Suprapubic skin (tissue), 3 donors: ENCODE measurements around the gene ERRFI1.

Experiments used
- CTCF ChIP-seq, 2 donors: fragments of 200-600 bp in 1 of 2; fragments of 450-650 bp in 1 of 2; sonication (generic) in 1 of 2; IDR thresholded peaks; one replicate each; pipeline ENCODE4 v1.5.1; 2016 to 2019; ENCODE audit warnings: antibody characterized with exemption in 2 of 2, mild to moderate bottlenecking in 1 of 2, moderate library complexity in 1 of 2
- POLR2A ChIP-seq, 2 donors: fragments of 450-650 bp; IDR thresholded peaks; one replicate each; pipeline ENCODE4 v1.6.1; 2017; ENCODE audit warnings: antibody characterized with exemption in 2 of 2, mild to moderate bottlenecking in 2 of 2, moderate library complexity in 2 of 2

GRCh38 chr1:7967196-7967595, 58.9 kb downstream of the ERRFI1 start:
- no peak for TF ChIP-seq CTCF (IDR thresholded peaks at IDR 0.05)
- no peak for TF ChIP-seq POLR2A (IDR thresholded peaks at IDR 0.05)
